HepG2 (cell line): ENCODE results near the gene RAD9A. TPM values are rescaled to one million over a fixed set of nuclear protein-coding genes. Genes with fewer than 3 reads are reported as not detected.

Experiments
- HMGA1 ChIP-seq: sonication (generic); formaldehyde crosslinking; conservative IDR thresholded peaks from 2 replicates; pipeline ENCODE4 v1.4.0; 2020; ENCODE audit warnings: missing genetic modification reagents
- POGK ChIP-seq: sonication (generic); formaldehyde crosslinking; conservative IDR thresholded peaks from 2 replicates; pipeline ENCODE4 v1.8.0; 2022; ENCODE audit warnings: mild to moderate bottlenecking, moderate library complexity, missing genetic modification reagents
- RARG ChIP-seq: sonication (generic); formaldehyde crosslinking; IDR thresholded peaks from 2 replicates; pipeline ENCODE4 v1.4.0; 2020; ENCODE audit warnings: low read depth, mild to moderate bottlenecking, missing genetic modification reagents
- RBFOX2 ChIP-seq: fragments of 200-400 bp; formaldehyde crosslinking; IDR thresholded peaks from 2 replicates; pipeline ENCODE4 v1.6.1; 2017; ENCODE audit warnings: low read depth, mild to moderate bottlenecking, low read length
- RFX3 ChIP-seq: IDR thresholded peaks from 2 replicates; pipeline ENCODE4 v1.6.1; 2016; ENCODE audit warnings: missing biosample characterization, missing genetic modification reagents
- SAFB2 ChIP-seq: sonication (generic); formaldehyde crosslinking; IDR thresholded peaks from 2 replicates; pipeline ENCODE4 v1.5.1; 2020; ENCODE audit warnings: missing genetic modification reagents, low read depth, mild to moderate bottlenecking, borderline replicate concordance
- SNAPC4 ChIP-seq: sonication (generic); formaldehyde crosslinking; IDR thresholded peaks from 2 replicates; pipeline ENCODE4 v1.4.0; 2020; ENCODE audit warnings: mild to moderate bottlenecking, missing genetic modification reagents
- THAP7 ChIP-seq: sonication (generic); formaldehyde crosslinking; IDR thresholded peaks from 2 replicates; pipeline ENCODE4 v1.8.1; 2023; ENCODE audit warnings: mild to moderate bottlenecking, missing genetic modification reagents
- ZKSCAN5 ChIP-seq: sonication (generic); formaldehyde crosslinking; IDR thresholded peaks from 2 replicates; pipeline ENCODE4 v1.5.1; 2020; ENCODE audit warnings: mild to moderate bottlenecking, missing genetic modification reagents
- ZNF431 ChIP-seq: sonication (generic); formaldehyde crosslinking; IDR thresholded peaks from 2 replicates; pipeline ENCODE4 v1.9.0; 2022; ENCODE audit warnings: missing genetic modification reagents, low read depth, mild to moderate bottlenecking, borderline replicate concordance
- ZNF510 ChIP-seq: sonication (generic); formaldehyde crosslinking; IDR thresholded peaks from 2 replicates; pipeline ENCODE4 v1.4.0; 2020; ENCODE audit warnings: low read depth, mild to moderate bottlenecking, missing genetic modification reagents
- ZNF550 ChIP-seq: sonication (generic); formaldehyde crosslinking; IDR thresholded peaks from 2 replicates; pipeline ENCODE4 v1.4.0; 2020; ENCODE audit warnings: mild to moderate bottlenecking, missing genetic modification reagents, borderline replicate concordance
- ZNF768 ChIP-seq: sonication (generic); formaldehyde crosslinking; IDR thresholded peaks from 2 replicates; pipeline ENCODE4 v1.4.0; 2020; ENCODE audit warnings: missing genetic modification reagents
- polyA plus RNA-seq, 8 experiments: library from polyadenylated mRNA; depleted of rRNA in 3 of 8; stranded (reverse) in 7 of 8; unstranded in 1 of 8; fragments of >200 nt; fragmentation: Illumina TruSeq in 4 of 8; extraction: Trizol in 4 of 8; gene quantifications; 2 replicates each; pipeline versions ENCODE4 v1.2.1 to v1.2.3, GENCODE V29; 2011 to 2016; ENCODE audit warnings: low read depth in 4 of 8, missing spikeins in 1 of 8, mixed read lengths in 1 of 8; ENCODE audit not compliant: insufficient read depth in 1 of 8
- total RNA-seq, 5 experiments: library from RNA; depleted of rRNA; stranded (reverse); fragments of >200 nt; fragmentation: Illumina TruSeq; extraction: Trizol; gene quantifications; 2 replicates each; pipeline ENCODE4 v1.2.3, GENCODE V29; 2016; ENCODE audit warnings: low read depth in 1 of 5

RAD9A gene
- total and polyA plus RNA-seq, 2 of the 13 experiments (the other 11 are each of a cell fraction or from before 2014, with no cell fraction given), result 10.1 to 15.7 TPM

- TF ChIP-seq POGK (CRISPR knock-in tag), result no peak
- no peak for TF ChIP-seq ZNF510
- no peak for TF ChIP-seq RARG (CRISPR knock-in tag)
- TF ChIP-seq ZKSCAN5 (CRISPR knock-in tag), result no peak
- no peak for TF ChIP-seq ZNF768 (CRISPR knock-in tag)
- TF ChIP-seq SNAPC4 (CRISPR knock-in tag), result no peak
- no peak for TF ChIP-seq ZNF550 (CRISPR knock-in tag)
- TF ChIP-seq RBFOX2, result peak; percentile 72
- no peak for TF ChIP-seq RFX3 (CRISPR knock-in tag)
- no peak for TF ChIP-seq ZNF431
- peak; percentile 69; the same call in 1 of the 2 replicates for TF ChIP-seq SAFB2 (CRISPR knock-in tag)
- no peak for TF ChIP-seq THAP7 (CRISPR knock-in tag)
- TF ChIP-seq HMGA1 (CRISPR knock-in tag), result no peak
Measured at GRCh38 chr11:67420646-67421429, 29.1 kb downstream of the RAD9A start (continued).
